Spinal cord (tissue), 10 donors: Measurements from ENCODE around the gene ZNF331. TPM values are rescaled to one million over a fixed set of nuclear protein-coding genes. Genes with fewer than 3 reads are reported as not detected.

Experiments used
- DNase-seq, 6 donors: peaks; one replicate each; pipeline versions ENCODE4 v3.0.0 to v3.0.0-alpha.2; 2013 to 2015; ENCODE audit warnings: low spot score in 6 of 6, low read depth in 4 of 6
- H3K27ac ChIP-seq: one replicate; pipeline ENCODE4 v1.5.1; 2013; ENCODE audit warnings: low read depth, low read length, control low read depth
- H3K27me3 ChIP-seq: one replicate; pipeline ENCODE4 v1.6.1; 2013; ENCODE audit warnings: low read length; ENCODE audit not compliant: control insufficient read depth, insufficient read depth
- H3K36me3 ChIP-seq: one replicate; pipeline ENCODE4 v1.6.1; 2013; ENCODE audit warnings: low read length; ENCODE audit not compliant: control insufficient read depth, insufficient read depth
- H3K4me1 ChIP-seq: one replicate; pipeline ENCODE4 v1.6.1; 2013; ENCODE audit warnings: low read length; ENCODE audit not compliant: control insufficient read depth, insufficient read depth
- H3K4me3 ChIP-seq: one replicate; pipeline ENCODE4 v1.5.1; 2013; ENCODE audit warnings: low read depth, low read length, control low read depth
- H3K9me3 ChIP-seq: one replicate; pipeline ENCODE4 v1.6.1; 2013; ENCODE audit warnings: low read length; ENCODE audit not compliant: control insufficient read depth, insufficient read depth
- WGBS: methylation state at CpG from one replicate; pipeline ENCODE4 v1.1.5; 2013; ENCODE audit warnings: missing lambda C conversion rate; ENCODE audit not compliant: insufficient coverage; 5-methylcytosine and 5-hydroxymethylcytosine counted together
- polyA plus RNA-seq, 2 donors: library from polyadenylated mRNA; unstranded; fragments of 120-200 nt; gene quantifications; one replicate each; pipeline ENCODE4 v1.2.1, GENCODE V29; 2013; ENCODE audit not compliant: insufficient read length in 2 of 2
- total RNA-seq, 2 donors: library from RNA; depleted of rRNA in 1 of 2; stranded (reverse); fragments of 120-200 nt in 1 of 2; fragments of >200 nt in 1 of 2; gene quantifications; one replicate each; pipeline versions ENCODE4 v1.2.3 to v1.2.4, GENCODE V29; 2013 to 2014
- donor health status: healthy.

ZNF331 gene
- total and polyA plus RNA-seq, 4 donors, result 21.7 to 37.3 (median 25.8) TPM

DNA sequence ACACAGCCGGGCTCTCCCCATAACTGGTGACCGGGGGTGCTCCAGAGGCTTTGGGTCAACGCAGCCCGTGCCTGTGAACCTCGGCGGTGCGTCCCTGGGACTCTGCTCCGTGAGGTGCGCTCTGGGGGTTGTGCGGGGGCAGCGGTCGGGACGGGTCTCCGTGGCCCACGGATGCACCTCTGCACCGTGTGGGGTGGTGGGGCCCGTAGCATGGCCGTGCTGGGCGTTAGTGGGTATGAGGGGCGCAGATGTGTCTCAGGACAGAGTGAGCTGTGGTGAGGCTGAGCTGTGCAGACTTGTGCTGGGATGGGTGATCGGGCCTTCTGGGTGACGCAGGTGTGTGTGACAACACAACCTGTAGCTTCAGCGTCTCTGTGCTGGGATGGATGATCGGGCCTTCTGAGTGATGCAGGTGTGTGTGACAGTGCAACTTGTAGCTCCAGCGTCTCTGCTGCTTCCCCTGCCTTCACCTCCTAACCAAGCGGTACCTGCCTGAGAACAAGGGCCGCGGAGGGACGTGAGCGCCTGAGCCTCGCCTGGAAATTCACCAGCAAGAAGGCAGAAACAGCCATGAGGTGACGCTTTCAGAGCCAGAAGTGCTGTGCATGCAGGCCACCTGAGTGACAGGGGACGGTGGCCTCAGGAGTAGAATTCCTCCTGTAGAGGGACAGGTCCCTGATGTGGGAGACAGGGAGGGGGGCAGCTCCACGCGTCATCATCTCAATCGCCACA, 599 bp downstream of the ZNF331 start:
- H3K4me1 ChIP-seq, result peaks cover 12% of the 10 kb centered on the region
- WGBS, result 52% methylated on average over 31 of the region's 36 CpGs
- H3K4me3 ChIP-seq, result peak overlapping the region; percentile 68

GRCh38 chr19:53540091-53540490, 2.1 kb downstream of the ZNF331 start:
- no peaks in the 10 kb centered on the region for H3K27me3 ChIP-seq
- no peak overlapping the region for H3K27ac ChIP-seq
- H3K4me3 ChIP-seq, result no peak overlapping the region
- H3K9me3 ChIP-seq, result no peaks in the 10 kb centered on the region
- H3K4me1 ChIP-seq, result peaks cover 12% of the 10 kb centered on the region
- peaks cover 39% of the 10 kb centered on the region for H3K36me3 ChIP-seq
- DNase-seq, result no peak
- 100% methylated on average over 1 of the region's 4 CpGs for WGBS

More for the DNA sequence above, 599 bp downstream of the ZNF331 start:
- Histone ChIP-seq H3K27ac (peak overlapping the region; percentile 36), H3K9me3 (no peaks in the 10 kb centered on the region), H3K27me3 (no peaks in the 10 kb centered on the region), H3K36me3 (peaks cover 36% of the 10 kb centered on the region)
- DNase-seq, result no peak

- H3K36me3 ChIP-seq, result peaks cover 45% of the 10 kb centered on the region
- no peak for DNase-seq
- no peaks in the 10 kb centered on the region for H3K27me3 ChIP-seq
- H3K9me3 ChIP-seq, result no peaks in the 10 kb centered on the region
- no peak overlapping the region for H3K4me3 ChIP-seq
- no peak overlapping the region for H3K27ac ChIP-seq
- peaks cover 12% of the 10 kb centered on the region for H3K4me1 ChIP-seq
- no CpG with 5 or more reads among the region's 1 CpG for WGBS
Measured at GRCh38 chr19:53541971-53542370, 4.0 kb downstream of the ZNF331 start.

DNA sequence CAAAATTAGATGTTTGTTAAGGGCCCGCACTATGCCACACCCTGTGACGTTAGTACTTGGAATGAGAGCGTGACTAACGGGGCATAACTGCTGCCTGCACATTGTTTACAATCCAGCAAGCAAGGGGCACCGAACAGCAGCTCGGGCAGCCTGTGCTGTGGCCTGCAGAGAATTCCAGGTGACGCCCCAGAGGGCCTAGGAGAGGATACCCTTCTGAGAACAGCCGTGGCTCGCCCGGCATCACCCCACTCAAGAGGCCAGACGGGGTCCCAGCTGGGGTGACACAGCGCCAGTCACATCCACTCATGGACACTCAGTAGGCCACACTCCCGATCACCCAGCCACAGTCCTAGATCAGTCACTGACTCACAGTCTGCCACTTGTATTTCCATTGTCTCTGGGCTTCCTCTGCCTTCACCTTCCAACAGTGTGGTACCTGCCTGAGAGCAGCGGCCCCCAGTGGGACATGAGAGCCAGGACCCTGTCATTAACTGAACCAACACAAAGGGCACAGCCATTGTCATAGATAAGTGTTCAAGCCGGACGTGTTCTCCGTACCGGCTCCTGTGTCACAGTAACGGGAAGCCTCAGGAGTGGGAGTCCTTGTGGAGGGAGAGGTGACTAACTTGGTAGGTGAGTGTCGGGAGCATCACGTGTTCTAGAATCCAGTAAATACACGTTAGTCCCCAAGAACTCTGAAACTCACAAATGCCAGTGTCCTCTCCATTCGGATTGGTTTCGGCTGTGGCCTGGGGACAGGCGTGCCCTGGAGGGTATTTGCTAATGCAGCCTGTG, 7.5 kb downstream of the ZNF331 start:
- no peaks in the 10 kb centered on the region for H3K4me1 ChIP-seq
- peaks cover 27% of the 10 kb centered on the region for H3K36me3 ChIP-seq
- no peak for DNase-seq
- no peaks in the 10 kb centered on the region for H3K9me3 ChIP-seq
- WGBS, result 86% methylated on average over 22 of the region's 25 CpGs
- no peak overlapping the region for H3K4me3 ChIP-seq
- H3K27ac ChIP-seq, result no peak overlapping the region
- H3K27me3 ChIP-seq, result no peaks in the 10 kb centered on the region

DNA sequence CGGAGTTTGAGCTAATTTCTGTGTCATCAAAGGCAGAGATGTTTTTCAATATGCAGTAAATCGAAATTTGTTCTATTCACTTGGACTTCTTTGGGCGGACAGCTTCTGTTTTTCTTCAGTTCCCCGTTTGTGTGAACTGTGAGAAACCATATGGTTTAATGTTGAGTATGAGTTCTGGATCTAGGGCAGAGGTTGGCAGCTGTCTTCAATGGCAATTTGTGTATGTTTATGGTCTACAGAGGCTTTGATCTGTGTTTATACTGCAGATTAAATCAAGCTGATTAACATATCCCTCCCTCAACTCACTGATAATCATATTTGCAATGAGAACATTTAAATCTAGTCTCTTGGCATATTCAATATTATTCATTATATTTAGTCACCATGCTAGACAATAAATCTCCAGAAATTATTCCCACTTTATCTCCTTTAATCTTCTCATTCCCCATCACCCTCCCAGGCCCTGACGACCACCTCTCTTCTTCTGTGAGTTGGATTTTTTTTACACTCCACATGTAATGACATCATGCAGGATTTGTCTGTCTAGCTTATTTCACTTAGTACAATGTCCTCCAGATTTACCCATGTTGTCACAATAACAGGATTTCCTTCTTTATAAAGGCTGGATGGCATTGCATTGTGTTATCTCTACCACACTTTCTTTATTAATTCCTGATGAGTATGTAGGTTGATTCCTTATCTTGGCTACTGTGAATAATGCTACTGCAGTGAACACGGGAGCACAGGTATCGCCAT, 9.0 kb downstream of the ZNF331 start:
- H3K4me1 ChIP-seq, result no peaks in the 10 kb centered on the region
- no peaks in the 10 kb centered on the region for H3K9me3 ChIP-seq
- no peak overlapping the region for H3K27ac ChIP-seq
- WGBS, result 83% methylated on average over 3 of the region's 7 CpGs
- no peaks in the 10 kb centered on the region for H3K27me3 ChIP-seq
- peaks cover 14% of the 10 kb centered on the region for H3K36me3 ChIP-seq
- H3K4me3 ChIP-seq, result no peak overlapping the region
- peak in 1 of 6 donors; percentile 44 for DNase-seq

- no peak for DNase-seq
- WGBS, result 65% methylated on average over 2 of the region's 3 CpGs
- H3K9me3 ChIP-seq, result no peaks in the 10 kb centered on the region
- no peak overlapping the region for H3K4me3 ChIP-seq
- H3K27me3 ChIP-seq, result no peaks in the 10 kb centered on the region
- peaks cover 6% of the 10 kb centered on the region for H3K4me1 ChIP-seq
- H3K36me3 ChIP-seq, result peaks cover 13% of the 10 kb centered on the region
- H3K27ac ChIP-seq, result no peak overlapping the region
Measured at GRCh38 chr19:53549340-53549739, 11.4 kb downstream of the ZNF331 start.

DNA sequence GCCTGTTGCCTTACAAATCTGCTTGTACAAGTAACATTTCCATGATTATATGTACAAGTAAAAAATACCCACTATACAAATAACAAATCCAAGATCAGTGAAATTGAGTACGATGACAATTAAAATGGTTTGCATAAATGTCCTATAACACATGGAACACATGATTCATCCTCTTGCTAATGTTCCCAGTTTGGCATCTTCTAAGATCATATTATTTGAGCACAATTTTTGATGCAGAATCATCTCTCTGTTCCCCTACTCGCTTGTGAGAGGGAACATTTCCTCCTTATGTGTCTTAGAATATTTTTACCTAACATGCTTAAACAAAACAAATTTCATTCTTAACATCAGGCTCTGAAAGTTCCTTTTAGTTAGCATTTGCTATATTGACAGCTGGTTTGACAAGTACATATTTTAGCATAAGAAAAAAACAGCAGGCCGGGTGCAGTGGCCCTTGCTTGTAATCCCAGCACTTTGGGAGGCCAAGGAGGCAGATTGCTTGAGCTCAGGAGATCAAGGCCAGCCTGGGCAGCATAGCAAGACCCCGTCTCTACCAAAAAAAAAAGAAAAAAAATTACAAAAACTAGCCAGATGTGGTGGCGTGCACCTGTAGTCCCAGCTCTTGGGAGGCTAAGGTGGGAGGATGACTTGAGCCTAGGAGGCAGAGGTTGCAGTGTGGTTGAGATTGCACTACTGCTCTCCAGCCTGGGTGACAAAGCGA, 14.2 kb downstream of the ZNF331 start:
- no peaks in the 10 kb centered on the region for H3K27me3 ChIP-seq
- H3K27ac ChIP-seq, result no peak overlapping the region
- DNase-seq, result no peak
- H3K9me3 ChIP-seq, result no peaks in the 10 kb centered on the region
- peaks cover 6% of the 10 kb centered on the region for H3K4me1 ChIP-seq
- peaks cover 19% of the 10 kb centered on the region for H3K36me3 ChIP-seq
- 100% methylated on average over 2 of the region's 6 CpGs for WGBS
- no peak overlapping the region for H3K4me3 ChIP-seq

DNA sequence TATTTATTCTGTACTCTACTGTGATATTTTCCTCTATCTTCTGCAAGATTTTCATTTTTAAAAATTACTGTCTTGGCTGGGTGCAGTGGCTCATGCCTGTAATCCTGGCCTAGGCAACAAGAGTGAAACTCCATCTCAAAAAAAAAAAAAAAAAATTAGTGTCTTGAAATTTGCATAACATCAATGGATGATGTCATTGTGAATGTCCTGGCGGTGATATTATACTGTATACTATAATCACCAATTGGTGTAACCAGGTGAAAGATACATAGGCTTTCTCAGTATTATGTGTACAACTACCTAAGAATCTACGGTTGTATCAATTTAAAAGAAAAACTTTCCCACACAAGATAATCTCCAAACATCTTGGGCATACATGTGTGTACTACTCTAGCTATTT, 15.2 kb downstream of the ZNF331 start:
- WGBS, result no CpG with 5 or more reads among the region's 2 CpGs
- H3K4me3 ChIP-seq, result no peak overlapping the region
- H3K36me3 ChIP-seq, result peaks cover 23% of the 10 kb centered on the region
- no peak overlapping the region for H3K27ac ChIP-seq
- H3K9me3 ChIP-seq, result no peaks in the 10 kb centered on the region
- no peak for DNase-seq
- no peaks in the 10 kb centered on the region for H3K27me3 ChIP-seq
- H3K4me1 ChIP-seq, result peaks cover 6% of the 10 kb centered on the region
